GM18868 (cell line): ENCODE results near the gene IGFL1.
"Not testable (repeated sequence)": the region's sequence is repeated elsewhere in the genome, so short reads cannot be mapped to it uniquely, and the experiment has no call there.

ENCODE experiments used
- ATAC-seq: cut with Tn5 transposase; IDR thresholded peaks from one replicate; pipeline ENCODE4 v1.9.1; 2021; ENCODE audit warnings: mild to moderate bottlenecking, moderate library complexity; ENCODE audit not compliant: unreplicated experiment

IGFL1 gene

GRCh38 chr19:46264801-46265200, 35.3 kb downstream of the IGFL1 start:
- ATAC-seq, result not testable (repeated sequence)

GRCh38 chr19:46265217-46265828, 35.8 kb downstream of the IGFL1 start:
- ATAC-seq, result no peak

- ATAC-seq, result no peak
These were observed 39.6 kb downstream of the IGFL1 start for GRCh38 chr19:46269101-46269500.

- no peak for ATAC-seq
These were observed 41.1 kb downstream of the IGFL1 start for GRCh38 chr19:46270521-46271256.

GRCh38 chr19:46271481-46272197, 42.1 kb downstream of the IGFL1 start:
- ATAC-seq, result no peak

GRCh38 chr19:46273931-46274330, 44.4 kb downstream of the IGFL1 start:
- ATAC-seq, result not testable (repeated sequence)

GRCh38 chr19:46279177-46279576, 49.6 kb downstream of the IGFL1 start:
- ATAC-seq, result no peak
